Activated naive CD8-positive, alpha-beta T cell treated with anti-CD3 and anti-CD28 coated beads for 36 hours (primary cell): Measurements from ENCODE around the gene SLC35E1. TPM values are rescaled to one million over a fixed set of nuclear protein-coding genes. Genes with fewer than 3 reads are reported as not detected.
A peak's percentile ranks its signal among the peaks of the same experiment; 100 is the strongest.

Experiments
- DNase-seq: peaks from one replicate; pipeline ENCODE4 v3.0.0; 2021
- H3K27ac Mint-ChIP-seq: one replicate; pipeline ENCODE4 v1.8.0; 2022; ENCODE audit warnings: mild to moderate bottlenecking, moderate library complexity, mixed read lengths
- H3K27me3 Mint-ChIP-seq: one replicate; pipeline ENCODE4 v1.8.0; 2022; ENCODE audit warnings: mild to moderate bottlenecking, mixed read lengths
- H3K36me3 Mint-ChIP-seq: one replicate; pipeline ENCODE4 v1.8.0; 2021; ENCODE audit warnings: mild to moderate bottlenecking, mixed read lengths
- H3K4me1 Mint-ChIP-seq: one replicate; pipeline ENCODE4 v1.8.0; 2021; ENCODE audit warnings: mixed read lengths
- H3K4me3 Mint-ChIP-seq: one replicate; pipeline ENCODE4 v1.8.0; 2022; ENCODE audit warnings: mild to moderate bottlenecking, moderate library complexity, mixed read lengths
- H3K9me3 Mint-ChIP-seq: one replicate; pipeline ENCODE4 v1.8.0; 2022; ENCODE audit warnings: mixed read lengths
- total RNA-seq, 2 experiments: library from RNA; stranded (reverse); gene quantifications; one replicate each; pipeline ENCODE4 v1.2.3, GENCODE V29; 2021

Gene SLC35E1
- total RNA-seq, 2 experiments from 2014 or later = 46.7 TPM

DNA sequence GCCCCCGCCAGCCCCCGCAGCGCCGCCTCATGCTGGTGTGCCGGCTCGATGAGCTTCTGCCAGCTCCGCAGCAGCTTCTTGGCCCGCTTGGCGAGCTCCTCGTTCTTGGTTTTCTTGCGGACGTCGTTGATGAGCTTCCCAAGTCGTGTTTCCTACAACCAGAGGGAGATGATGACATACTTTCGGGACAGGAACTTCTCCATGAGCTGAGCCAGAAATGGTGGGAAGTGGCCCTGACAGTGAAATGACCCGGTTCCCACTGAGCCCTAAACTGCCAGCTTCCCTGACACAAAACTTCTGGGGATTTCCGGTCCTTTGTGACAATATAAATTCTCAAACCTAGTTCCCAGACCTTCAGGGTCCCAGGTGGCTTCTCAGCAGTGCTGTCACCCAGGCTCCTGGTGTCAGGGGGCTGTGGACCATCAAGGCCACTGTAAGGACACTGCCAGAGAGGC, 5.3 kb upstream of the SLC35E1 start:
- H3K27ac Mint-ChIP-seq = no peak overlapping the region
- no peaks in the 10 kb centered on the region for H3K9me3 Mint-ChIP-seq
- H3K4me1 Mint-ChIP-seq = peaks cover 48% of the 10 kb centered on the region
- no peak overlapping the region for H3K4me3 Mint-ChIP-seq
- no peaks in the 10 kb centered on the region for H3K27me3 Mint-ChIP-seq
- no peak for DNase-seq
- H3K36me3 Mint-ChIP-seq = peaks cover 17% of the 10 kb centered on the region

DNA sequence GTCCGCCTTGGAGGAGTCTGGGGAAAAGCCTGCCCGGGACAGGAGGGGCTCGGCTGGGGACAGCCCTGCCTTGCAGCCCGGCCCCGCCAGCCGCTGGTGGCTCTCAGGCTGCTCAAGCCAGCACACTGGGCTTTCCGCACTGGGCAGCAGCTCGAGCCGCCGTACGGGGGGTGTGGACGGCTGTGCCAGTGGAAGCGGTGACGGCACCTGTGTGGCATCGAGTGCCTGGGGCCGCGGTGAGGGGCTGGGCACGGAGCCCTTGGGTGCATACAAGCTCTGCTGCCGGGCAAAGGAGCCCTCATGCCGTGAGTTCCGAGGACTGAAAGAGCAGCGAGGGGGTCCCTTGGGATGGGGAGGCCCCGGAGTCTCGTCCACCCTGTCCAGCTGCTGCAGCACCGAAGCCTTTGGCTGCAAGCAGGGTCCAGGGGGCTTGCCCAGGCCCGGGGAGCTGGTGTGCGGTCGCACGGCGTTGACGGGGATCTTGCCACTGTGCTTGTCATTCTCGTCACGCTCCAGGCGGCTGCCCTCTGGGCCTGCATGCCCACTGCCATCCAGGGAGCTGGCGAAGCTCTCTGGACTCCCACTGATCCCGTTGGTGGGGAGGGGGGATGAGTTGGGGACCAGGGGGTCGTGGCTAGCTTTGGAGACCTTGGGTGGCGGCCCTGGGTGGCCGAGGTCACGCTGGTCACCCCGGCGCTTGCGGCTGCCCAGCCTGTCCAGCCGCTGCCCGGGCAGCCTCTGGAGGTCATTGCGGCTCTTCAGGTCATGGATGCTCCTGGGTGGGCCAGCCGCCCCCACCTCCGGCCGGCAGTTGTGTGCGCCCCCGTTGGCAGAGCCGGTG, 4.7 kb upstream of the SLC35E1 start:
- H3K27me3 Mint-ChIP-seq = no peaks in the 10 kb centered on the region
- peaks cover 19% of the 10 kb centered on the region for H3K36me3 Mint-ChIP-seq
- H3K27ac Mint-ChIP-seq = no peak overlapping the region
- no peak for DNase-seq
- H3K4me1 Mint-ChIP-seq = peaks cover 47% of the 10 kb centered on the region
- no peak overlapping the region for H3K4me3 Mint-ChIP-seq
- no peaks in the 10 kb centered on the region for H3K9me3 Mint-ChIP-seq

- no peaks in the 10 kb centered on the region for H3K9me3 Mint-ChIP-seq
- peaks cover 46% of the 10 kb centered on the region for H3K4me1 Mint-ChIP-seq
- H3K27me3 Mint-ChIP-seq = no peaks in the 10 kb centered on the region
- H3K36me3 Mint-ChIP-seq = peaks cover 21% of the 10 kb centered on the region
- no peak for DNase-seq
- H3K4me3 Mint-ChIP-seq = no peak overlapping the region
- no peak overlapping the region for H3K27ac Mint-ChIP-seq
Observed at GRCh38 chr19:16575861-16576689, 3.9 kb upstream of the SLC35E1 start.

DNA sequence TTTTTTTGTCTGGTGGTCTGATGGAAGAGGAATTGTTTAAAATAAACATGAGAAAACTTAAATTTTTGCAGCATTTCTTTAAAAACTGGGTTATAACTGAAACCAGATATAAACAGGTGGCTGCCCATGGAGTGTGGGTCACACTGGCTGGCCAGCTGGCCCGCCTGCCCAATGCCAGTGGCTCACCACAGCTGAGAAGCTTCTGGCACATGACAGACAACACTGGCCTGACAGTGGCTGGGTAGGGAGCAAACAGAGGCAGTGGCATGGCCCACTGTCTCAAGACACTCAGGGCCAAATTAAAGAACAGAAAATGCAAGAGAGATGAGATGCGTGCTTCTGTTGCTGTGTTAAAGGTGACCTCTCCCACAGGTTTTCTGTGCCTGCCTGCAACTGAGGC, 3.1 kb upstream of the SLC35E1 start:
- no peak for DNase-seq
- Mint-ChIP-seq H3K27ac (peak overlapping the region; percentile 63), H3K9me3 (no peaks in the 10 kb centered on the region), H3K4me1 (peaks cover 47% of the 10 kb centered on the region), H3K4me3 (no peak overlapping the region), H3K27me3 (no peaks in the 10 kb centered on the region), H3K36me3 (peaks cover 21% of the 10 kb centered on the region)

DNA sequence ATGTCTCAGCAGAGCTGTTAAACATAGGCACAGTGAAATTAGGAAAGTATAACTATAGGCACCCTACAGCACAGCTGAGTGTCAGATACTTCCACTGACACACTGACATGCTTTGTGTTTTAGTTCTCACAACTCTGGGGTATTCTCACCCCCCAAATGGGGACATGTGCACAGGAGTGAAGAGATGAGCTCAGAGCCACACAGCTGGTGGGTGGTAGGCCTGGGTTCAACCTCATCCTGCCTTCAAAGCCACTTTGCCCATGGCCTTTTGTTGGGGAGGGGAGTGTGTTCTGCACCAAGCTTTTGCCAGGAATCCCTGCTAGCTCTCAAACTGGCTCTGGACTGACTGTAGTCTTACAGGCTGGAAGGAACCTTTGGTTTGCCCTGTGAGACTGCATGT, 1.7 kb upstream of the SLC35E1 start:
- H3K27ac Mint-ChIP-seq = peak overlapping the region; percentile 52
- peaks cover 28% of the 10 kb centered on the region for H3K36me3 Mint-ChIP-seq
- peak overlapping the region; percentile 94 for H3K4me3 Mint-ChIP-seq
- no peak for DNase-seq
- H3K9me3 Mint-ChIP-seq = no peaks in the 10 kb centered on the region
- no peaks in the 10 kb centered on the region for H3K27me3 Mint-ChIP-seq
- H3K4me1 Mint-ChIP-seq = peaks cover 39% of the 10 kb centered on the region

DNA sequence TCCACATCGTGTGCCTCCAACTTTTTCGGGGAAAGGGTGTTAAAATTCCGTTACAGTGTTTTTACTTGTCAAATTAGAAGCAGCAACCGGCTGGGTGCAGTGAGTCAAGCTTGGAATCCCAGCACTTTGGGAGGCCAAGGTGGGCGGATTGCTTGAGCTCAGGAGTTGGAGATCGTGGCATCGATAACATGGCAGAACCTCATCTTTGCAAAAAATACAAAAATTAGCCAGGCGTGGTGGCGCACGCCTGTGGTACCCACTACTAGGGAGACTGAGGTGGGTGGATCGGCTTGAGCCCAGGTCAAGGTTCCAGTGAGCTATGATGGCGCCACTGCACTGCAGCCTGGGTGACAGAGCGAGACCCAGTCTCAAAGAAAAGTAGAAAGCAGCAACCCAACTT, 1.1 kb upstream of the SLC35E1 start:
- peaks cover 34% of the 10 kb centered on the region for H3K36me3 Mint-ChIP-seq
- peaks cover 41% of the 10 kb centered on the region for H3K4me1 Mint-ChIP-seq
- H3K9me3 Mint-ChIP-seq = no peaks in the 10 kb centered on the region
- peak overlapping the region; percentile 94 for H3K4me3 Mint-ChIP-seq
- no peaks in the 10 kb centered on the region for H3K27me3 Mint-ChIP-seq
- peak overlapping the region; percentile 92 for H3K27ac Mint-ChIP-seq
- DNase-seq = no peak

DNA sequence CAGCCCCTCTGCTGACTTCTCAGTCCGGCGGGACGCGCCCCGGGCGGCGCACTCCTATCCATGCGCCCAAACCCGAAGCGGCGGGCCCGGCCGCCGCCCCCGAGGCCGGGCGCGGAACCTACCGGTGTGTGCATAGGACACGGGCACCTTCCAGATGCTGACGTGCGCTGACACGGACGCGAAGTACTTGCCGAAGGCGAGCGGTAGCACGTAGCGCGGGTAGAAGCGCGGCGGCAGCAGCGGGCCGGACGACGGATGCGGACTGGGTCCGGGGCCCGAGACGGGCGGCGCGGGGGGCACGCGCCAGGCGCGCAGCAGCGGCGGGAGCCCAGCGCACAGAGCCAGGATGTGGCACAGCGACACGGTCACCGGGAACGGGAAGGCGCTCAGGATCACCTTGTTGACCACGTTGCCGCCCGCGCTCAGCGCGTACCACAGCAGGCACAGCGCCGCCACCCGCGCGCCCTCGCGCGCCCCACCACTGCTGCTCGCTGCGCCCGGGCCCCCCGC, 338 bp downstream of the SLC35E1 start:
- peak; percentile 56 for DNase-seq
- Mint-ChIP-seq H3K27me3 (no peaks in the 10 kb centered on the region), H3K36me3 (peaks cover 40% of the 10 kb centered on the region), H3K4me3 (peak overlapping the region; percentile 95), H3K4me1 (peaks cover 43% of the 10 kb centered on the region), H3K9me3 (no peaks in the 10 kb centered on the region), H3K27ac (peak overlapping the region; percentile 84)

DNA sequence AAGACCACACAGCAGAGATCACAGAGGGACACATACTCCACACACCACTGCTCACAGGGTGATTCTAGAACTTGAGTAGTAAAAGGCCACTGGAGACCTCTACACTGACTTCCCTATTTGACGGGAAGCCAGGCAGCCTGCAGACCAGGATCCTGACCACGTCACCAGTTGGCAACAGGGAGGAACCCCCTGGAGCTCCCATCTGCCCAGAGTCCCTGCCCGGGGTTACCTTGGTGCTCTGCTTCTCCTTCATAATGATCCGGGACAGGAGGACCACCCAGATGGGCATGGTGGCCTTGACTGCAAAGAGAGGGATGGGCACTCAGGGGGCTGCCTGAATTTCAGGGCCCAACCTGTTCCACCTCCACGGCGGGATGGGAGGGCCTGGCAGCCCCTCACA, 932 bp downstream of the SLC35E1 start:
- Mint-ChIP-seq H3K4me3 (peak overlapping the region; percentile 95), H3K27ac (peak overlapping the region; percentile 84), H3K36me3 (peaks cover 44% of the 10 kb centered on the region), H3K27me3 (no peaks in the 10 kb centered on the region), H3K9me3 (no peaks in the 10 kb centered on the region), H3K4me1 (peaks cover 48% of the 10 kb centered on the region)
- no peak for DNase-seq

DNA sequence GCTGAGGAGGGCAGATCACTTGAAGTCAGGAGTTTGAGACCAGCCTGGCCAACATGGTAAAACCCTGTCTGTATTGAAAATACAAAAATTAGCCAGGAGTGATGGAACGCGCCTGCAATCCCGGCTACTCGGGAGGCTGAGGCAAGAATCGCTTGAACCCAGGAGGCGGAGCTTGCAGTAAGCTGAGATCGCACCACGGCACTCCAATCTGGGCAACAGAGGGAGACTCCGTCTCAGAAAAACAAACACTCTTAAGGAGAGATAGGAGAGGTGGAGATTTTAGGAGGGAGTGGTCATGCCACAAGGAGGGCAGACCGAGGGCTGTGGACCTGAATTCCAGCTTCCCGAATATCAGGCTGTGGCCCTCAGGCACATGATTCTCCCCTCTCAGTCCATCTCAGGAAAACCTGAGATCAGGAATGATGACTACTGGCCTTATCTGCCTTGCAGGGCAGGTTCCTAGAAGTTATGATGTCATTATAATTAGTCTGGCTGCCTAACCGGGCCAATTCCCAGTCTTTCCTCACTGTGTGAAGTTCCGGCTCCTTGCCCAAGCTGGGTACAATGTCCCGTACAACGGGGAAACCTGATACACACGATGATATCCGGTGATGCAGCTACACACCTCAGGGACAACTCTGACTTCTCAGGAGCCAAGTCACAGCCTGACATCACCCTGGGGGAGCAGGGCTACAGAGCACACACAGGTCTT, 2.5 kb downstream of the SLC35E1 start:
- peaks cover 45% of the 10 kb centered on the region for H3K4me1 Mint-ChIP-seq
- H3K27me3 Mint-ChIP-seq = no peaks in the 10 kb centered on the region
- no peaks in the 10 kb centered on the region for H3K9me3 Mint-ChIP-seq
- DNase-seq = no peak
- no peak overlapping the region for H3K27ac Mint-ChIP-seq
- no peak overlapping the region for H3K4me3 Mint-ChIP-seq
- peaks cover 47% of the 10 kb centered on the region for H3K36me3 Mint-ChIP-seq

DNA sequence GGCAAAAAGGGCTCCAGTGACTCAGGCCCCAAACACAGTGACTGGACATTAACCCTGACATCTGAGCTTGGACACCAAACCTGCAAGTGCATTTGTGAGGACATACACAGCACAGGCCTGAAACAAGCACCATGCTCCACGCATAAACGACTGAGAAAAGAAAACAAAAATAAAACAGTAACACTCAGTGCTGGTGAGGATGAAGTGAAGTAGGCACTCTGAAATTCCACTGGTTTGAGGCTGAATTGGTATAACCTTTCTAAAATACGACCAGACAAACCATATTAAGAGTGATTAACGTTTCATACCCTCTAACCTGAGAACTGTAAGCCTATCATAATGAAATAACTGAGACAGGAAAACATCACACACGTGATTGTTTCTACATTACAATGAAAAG, 5.5 kb downstream of the SLC35E1 start:
- H3K9me3 Mint-ChIP-seq = no peaks in the 10 kb centered on the region
- peaks cover 27% of the 10 kb centered on the region for H3K4me1 Mint-ChIP-seq
- no peak overlapping the region for H3K4me3 Mint-ChIP-seq
- no peak for DNase-seq
- peaks cover 42% of the 10 kb centered on the region for H3K36me3 Mint-ChIP-seq
- peak overlapping the region; percentile 93 for H3K27ac Mint-ChIP-seq
- H3K27me3 Mint-ChIP-seq = no peaks in the 10 kb centered on the region

DNA sequence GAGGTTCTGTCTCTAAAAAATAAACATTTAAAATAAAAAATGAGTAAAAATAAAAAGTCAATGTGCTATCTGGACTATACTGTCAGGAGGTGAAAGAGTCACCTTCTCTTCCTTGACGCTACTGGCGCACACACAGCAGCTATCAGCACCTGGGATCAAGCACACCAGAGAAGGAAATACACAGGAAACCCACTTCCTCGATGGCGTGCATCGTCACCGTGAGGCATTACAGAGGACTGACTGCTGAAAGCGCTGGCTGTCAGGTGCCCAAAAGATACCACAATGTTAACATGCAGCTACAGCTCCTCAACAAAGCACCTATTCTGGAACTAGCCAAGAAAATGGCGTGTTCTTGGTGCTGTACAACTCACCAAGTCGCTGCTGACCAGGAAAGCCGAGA, 6.1 kb downstream of the SLC35E1 start:
- Mint-ChIP-seq H3K4me1 (peaks cover 26% of the 10 kb centered on the region), H3K4me3 (peak overlapping the region; percentile 52), H3K9me3 (no peaks in the 10 kb centered on the region), H3K27me3 (no peaks in the 10 kb centered on the region), H3K36me3 (peaks cover 40% of the 10 kb centered on the region), H3K27ac (peak overlapping the region; percentile 93)
- peak; percentile 46 for DNase-seq

DNA sequence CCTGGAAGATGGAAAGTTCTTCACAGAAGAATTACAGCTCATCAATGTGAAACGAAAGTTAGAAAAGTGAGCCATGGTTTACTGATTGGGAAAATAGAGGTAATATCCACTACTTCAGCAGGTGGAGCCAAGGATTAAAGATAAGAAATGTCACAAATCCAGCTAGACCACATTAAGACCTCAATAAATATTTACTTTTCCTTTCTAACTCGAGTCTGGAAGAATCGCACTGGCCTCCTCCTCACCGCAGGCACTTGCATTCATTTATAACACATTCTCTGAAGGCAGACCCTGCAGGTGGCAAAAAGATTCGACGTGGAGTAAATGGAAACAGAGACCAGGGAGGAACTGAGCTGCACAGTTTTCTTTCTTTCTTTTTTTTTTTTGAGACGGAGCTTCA, 7.4 kb downstream of the SLC35E1 start:
- Mint-ChIP-seq H3K27ac (no peak overlapping the region), H3K27me3 (no peaks in the 10 kb centered on the region), H3K9me3 (no peaks in the 10 kb centered on the region), H3K36me3 (peaks cover 42% of the 10 kb centered on the region), H3K4me1 (peaks cover 21% of the 10 kb centered on the region), H3K4me3 (no peak overlapping the region)
- no peak for DNase-seq

DNA sequence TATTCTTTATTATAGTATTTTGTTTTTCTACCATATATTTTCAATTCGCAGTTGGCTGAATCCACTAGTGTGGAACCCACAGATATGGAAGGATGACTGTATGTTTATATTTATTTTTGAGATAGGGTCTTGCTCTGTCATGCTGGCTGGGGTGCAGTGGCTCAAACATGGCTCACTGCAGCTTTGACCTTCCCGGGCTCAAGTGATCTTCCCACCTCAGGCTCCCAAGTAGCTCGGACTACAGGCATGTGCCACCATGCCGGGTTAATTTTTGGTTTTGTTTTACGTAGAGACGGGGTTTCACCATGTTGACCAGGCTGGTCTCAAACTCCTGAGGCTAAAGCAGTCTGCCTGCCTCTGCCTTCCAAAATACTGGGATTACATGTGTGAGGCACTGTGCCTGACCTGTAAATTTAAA, 9.6 kb downstream of the SLC35E1 start:
- Mint-ChIP-seq H3K4me1 (peaks cover 14% of the 10 kb centered on the region), H3K27me3 (no peaks in the 10 kb centered on the region), H3K36me3 (peaks cover 33% of the 10 kb centered on the region), H3K27ac (no peak overlapping the region), H3K9me3 (no peaks in the 10 kb centered on the region), H3K4me3 (no peak overlapping the region)
- DNase-seq = no peak

DNA sequence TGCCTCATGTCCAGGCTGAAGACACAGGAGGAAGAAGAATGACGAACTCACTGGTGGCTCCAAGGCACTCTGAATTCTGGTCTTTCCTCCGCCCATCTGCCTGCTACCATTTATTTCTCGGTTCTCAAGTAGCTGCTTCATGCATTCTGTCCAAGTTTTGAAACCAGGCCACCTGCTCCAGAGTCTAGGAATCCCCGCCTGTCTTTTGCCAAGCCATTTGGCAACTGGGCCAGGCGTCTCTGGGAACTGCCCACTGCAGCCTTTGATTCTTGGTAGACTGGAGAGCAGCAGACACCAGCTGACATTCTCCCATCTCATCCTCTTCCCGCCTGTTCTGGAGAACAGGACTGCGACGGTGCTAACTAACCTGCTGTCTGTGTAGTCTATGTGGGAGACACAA, 10.8 kb downstream of the SLC35E1 start:
- peaks cover 35% of the 10 kb centered on the region for H3K36me3 Mint-ChIP-seq
- H3K9me3 Mint-ChIP-seq = no peaks in the 10 kb centered on the region
- H3K4me3 Mint-ChIP-seq = no peak overlapping the region
- H3K27me3 Mint-ChIP-seq = no peaks in the 10 kb centered on the region
- DNase-seq = no peak
- H3K4me1 Mint-ChIP-seq = peaks cover 8% of the 10 kb centered on the region
- no peak overlapping the region for H3K27ac Mint-ChIP-seq
